Fibroblast of mammary gland (primary cell): Measurements from ENCODE around the gene PTPRD.

Experiments used
- DNase-seq: peaks from one replicate; pipeline ENCODE4 v3.0.0-alpha.2; 2010; ENCODE audit warnings: low read depth
- H3K4me3 ChIP-seq: 2 replicates; pipeline ENCODE4 v1.5.1; 2011; ENCODE audit warnings: low read depth, mild to moderate bottlenecking, low read length, moderate library complexity; ENCODE audit not compliant: control insufficient read depth
- CTCF ChIP-seq: conservative IDR thresholded peaks from 2 replicates; pipeline ENCODE4 v1.5.1; 2011; ENCODE audit warnings: low read depth, low read length, inconsistent platforms; ENCODE audit not compliant: control insufficient read depth, insufficient read depth

PTPRD gene

GRCh38 chr9:8877753-8878494 lies 1734.9 kb downstream of the PTPRD start:
- no peak for TF ChIP-seq CTCF
- DNase-seq: no peak
- H3K4me3 ChIP-seq: no peak overlapping the region

- no peak for DNase-seq
- no peak overlapping the region for H3K4me3 ChIP-seq
- TF ChIP-seq CTCF: no peak
Observed at GRCh38 chr9:8876303-8876702, 1736.5 kb downstream of the PTPRD start.

GRCh38 chr9:8874482-8874881 lies 1738.3 kb downstream of the PTPRD start:
- no peak for TF ChIP-seq CTCF

GRCh38 chr9:8872802-8873201 lies 1740.0 kb downstream of the PTPRD start:
- no peak overlapping the region for H3K4me3 ChIP-seq
- DNase-seq: peak; percentile 40
- TF ChIP-seq CTCF: no peak

More at GRCh38 chr9:8874482-8874881, 1738.3 kb downstream of the PTPRD start:
- DNase-seq: no peak
- H3K4me3 ChIP-seq: no peak overlapping the region

GRCh38 chr9:8871796-8872445 lies 1740.9 kb downstream of the PTPRD start:
- no peak for TF ChIP-seq CTCF
- no peak for DNase-seq
- no peak overlapping the region for H3K4me3 ChIP-seq

GRCh38 chr9:8871396-8871795 lies 1741.4 kb downstream of the PTPRD start:
- DNase-seq: no peak
- H3K4me3 ChIP-seq: no peak overlapping the region
- no peak for TF ChIP-seq CTCF
